Skin of body (tissue), 2 donors: ENCODE results near the gene SEMA5B. TPM values are rescaled to one million over a fixed set of nuclear protein-coding genes. Genes with fewer than 3 reads are reported as not detected.

ENCODE experiments used
- DNase-seq: peaks from one replicate; lab custom pipeline; 2025; lab: John Stamatoyannopoulos, UW
- total RNA-seq: library from RNA; depleted of rRNA; stranded (reverse); fragments of >200 nt; gene quantifications from one replicate; pipeline ENCODE4 v1.2.3, GENCODE V29; 2014

Gene SEMA5B
- total RNA-seq, 1 donor from 2014 or later = 8.6 TPM

GRCh38 chr3:122945230-122945629 lies 82.3 kb downstream of the SEMA5B start:
- DNase-seq = no peak

DNA sequence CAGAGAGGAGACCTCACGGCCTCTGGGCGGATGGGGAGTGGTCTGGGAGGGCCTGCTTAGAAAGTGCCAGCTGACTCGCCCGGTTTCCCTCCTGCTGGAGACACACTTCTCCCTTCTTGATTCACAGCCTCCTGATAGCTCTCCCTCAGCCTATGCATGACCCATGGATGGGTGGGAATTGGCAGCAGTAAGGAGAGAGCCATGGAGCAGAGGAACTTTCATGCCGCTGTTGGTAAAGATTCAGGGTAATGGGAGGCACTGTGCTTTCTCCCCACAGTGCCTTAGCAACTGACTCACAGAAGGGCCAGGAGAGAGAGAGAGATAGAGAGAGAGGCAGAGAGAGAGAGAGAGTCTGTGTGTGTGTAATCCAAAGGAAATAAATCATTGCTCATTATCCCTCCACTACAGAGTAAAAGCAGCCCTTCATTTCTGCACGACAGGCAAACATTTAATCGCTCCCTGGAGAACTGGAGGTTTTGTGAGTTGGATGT lies 82.8 kb downstream of the SEMA5B start:
- peak; percentile 56 for DNase-seq

DNA sequence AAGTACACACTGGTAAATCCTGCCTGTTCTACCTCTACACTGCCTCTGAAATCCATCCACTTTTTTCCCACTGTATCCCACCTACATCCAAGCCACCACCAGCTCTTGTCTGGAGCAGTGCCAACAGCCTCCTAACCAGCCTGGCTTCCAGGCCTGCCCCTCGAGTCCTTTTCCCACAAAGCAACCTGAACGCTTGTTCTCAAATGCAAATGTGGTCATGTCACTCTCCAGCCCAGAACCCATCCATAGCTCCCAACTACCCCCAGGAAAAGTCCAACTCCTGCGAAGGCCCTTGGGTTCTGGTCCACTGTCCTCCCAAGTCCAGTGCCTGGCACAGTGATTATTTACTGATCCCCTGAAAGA lies 83.8 kb downstream of the SEMA5B start:
- DNase-seq = no peak

- no peak for DNase-seq
These were observed 84.4 kb downstream of the SEMA5B start for GRCh38 chr3:122942937-122943827.

DNA sequence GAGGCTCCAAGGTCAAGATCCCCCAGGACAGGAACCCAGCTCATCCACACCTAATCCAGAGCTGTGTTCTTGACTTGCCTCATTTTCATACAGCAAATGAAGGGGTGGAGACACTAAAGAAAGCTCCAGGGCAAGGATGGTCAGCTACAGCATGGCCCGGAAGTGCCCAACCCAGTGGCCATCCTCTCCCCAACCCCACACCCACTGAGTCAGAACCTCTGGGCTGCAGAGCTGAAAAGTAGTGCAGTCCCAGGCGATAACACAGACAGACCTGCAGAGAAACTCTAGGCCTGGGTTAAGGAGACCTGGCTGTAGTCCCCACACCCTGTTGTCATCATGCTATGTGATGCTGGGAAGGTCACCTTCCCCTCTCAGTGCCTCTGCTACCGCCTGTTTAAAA lies 85.3 kb downstream of the SEMA5B start:
- DNase-seq = no peak

DNA sequence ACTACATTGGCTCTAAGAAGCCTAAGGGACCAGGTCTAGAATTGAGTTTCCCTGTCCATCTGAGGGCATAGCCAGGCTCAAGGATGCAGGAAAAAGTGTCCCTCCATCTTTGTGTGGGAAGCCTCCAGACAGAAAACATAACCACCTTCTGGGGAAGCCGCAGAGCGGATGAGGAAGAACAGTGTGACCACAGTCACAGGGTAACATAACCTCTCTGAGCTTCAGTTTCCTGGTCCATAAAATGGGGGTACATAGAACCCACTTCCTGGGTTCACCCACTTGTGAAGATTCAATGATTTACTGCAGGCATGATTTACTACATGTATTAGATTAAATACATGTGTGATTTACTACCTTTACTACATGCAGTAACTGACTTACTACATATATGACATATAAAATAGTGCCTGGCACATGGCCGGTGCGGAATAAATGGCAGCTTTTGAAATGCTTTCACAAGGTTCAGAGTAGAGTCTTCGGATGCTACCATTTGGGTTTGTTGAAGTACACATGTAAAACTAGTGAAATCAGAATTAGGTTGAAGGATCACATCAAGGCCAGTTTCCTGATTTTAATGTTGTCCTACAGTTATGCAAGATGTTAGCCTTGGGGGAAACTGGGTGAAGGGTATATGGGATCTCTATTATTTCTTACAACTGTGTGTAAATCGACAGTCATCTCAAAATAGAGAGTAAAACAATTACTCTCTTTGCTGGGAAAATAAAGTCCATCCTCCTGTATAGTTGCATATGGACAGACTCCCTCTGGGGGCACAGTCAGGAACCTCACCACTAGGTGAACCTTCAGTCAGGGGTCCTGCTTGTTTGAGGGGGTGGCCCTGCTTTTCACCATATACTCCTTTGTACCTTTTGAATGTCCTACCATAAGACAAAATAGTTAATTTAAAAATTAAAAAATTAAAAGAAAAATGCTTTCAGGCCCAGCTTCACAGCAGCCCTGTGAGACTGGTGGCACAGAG lies 86.0 kb downstream of the SEMA5B start:
- DNase-seq = no peak

GRCh38 chr3:122940628-122941086 lies 86.9 kb downstream of the SEMA5B start:
- peak; percentile 63 for DNase-seq

DNA sequence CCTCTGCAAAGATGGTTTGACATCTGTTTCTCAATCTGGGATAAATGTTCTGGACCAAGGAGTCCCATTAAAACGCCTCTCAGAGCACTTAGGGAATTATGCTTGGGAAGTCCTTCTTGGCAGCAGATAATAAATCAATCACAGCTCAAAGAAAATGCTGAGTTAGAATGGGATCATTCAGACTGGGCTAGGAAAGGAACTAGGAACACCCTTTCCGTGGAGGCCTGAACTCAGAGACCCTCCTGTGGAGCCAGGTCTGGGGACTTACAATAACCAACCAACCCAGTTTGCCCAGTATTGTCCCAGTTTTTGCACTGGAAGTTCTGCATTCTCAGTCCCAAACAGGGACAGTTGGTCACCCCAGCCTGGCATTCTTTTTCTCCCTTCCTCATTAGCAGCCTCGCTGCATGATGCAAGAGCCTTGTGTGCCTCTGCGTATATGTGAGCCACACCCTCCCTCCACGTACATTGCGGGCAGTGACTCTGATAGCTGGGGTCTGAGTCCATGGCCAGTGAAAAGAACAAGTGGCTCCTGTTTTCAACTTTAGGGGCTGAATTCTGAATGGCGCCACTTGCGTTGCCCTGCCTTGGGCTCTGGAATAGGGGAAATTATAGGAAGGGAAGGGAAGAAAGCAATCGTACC lies 88.7 kb downstream of the SEMA5B start:
- DNase-seq = no peak

DNA sequence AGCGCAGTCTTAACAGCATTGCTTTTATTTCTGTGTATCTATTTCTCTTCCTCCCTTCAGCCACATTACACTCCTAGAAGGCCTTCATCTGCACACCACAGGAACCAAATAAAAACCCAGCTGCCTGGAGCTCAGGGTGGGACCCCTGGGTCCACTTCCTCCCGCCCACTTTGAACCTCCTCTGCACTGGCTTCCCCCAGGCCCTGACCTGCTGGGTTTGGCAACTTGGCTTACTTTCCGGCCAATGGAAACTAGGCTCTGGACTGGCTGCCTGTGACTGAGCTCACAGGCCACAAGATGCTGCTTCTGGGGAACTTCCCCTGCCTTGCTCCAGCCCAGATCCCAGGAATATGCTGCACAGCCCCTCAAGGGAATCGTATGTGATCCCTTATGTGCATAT lies 89.8 kb downstream of the SEMA5B start:
- DNase-seq = no peak

DNA sequence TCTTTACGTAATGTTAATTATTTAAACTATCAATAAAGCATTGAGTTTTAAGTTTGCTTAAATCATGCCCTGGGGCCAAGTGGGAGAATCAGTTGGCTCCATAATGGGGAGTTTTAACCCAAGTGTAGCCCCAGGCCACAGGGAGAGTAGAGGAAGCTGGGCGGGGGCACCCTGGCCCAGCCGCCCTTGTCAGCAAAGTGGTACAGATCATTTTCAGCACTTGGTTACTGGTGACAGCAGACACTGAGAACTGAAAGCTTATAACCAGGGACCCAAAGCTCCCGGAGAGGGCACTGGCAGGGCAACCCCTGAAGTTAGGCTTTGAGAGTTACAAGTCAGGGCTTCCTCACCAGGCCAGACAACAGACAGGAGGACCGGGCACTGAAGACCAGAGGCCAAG lies 90.6 kb downstream of the SEMA5B start:
- DNase-seq = no peak

DNA sequence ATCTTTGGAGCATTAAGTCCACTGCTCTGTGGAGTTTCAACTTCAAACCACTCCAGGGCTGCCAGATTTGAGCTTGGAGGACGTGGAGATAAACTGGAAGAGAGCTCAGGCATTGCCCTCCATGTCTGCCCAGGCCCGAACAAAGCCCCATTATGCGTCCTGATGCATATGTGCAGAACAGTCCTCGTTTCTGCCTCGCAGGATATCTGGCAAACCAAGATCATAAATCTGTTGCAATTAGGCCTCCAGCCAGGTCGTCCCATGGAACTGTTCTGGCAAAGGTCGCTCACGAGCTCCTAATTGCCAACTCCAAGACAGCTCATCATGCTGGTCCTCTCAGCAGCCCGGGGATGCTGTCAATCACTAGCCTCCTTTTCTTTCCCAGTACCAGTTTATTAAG lies 91.2 kb downstream of the SEMA5B start:
- no peak for DNase-seq

DNA sequence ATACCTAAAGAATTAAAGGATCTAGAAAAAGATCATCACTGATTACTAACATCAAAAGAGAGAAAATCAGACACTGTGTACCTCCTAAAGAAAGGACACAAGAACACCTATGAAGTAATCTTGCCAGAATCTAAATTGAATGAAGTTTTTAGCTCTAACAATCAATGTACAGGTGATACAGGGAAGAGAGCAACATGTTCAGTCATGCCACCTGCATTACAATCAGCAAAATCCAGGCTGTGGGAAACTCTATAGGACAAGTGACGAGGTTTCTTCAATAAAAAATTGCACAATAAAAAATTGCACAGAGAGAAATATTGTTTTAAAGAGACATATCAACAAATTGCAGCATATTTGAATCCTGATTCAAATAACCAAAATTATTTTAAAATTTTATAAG lies 93.3 kb downstream of the SEMA5B start:
- DNase-seq = no peak

GRCh38 chr3:122932251-122932967 lies 95.2 kb downstream of the SEMA5B start:
- DNase-seq = no peak

- DNase-seq = no peak
These were observed 95.9 kb downstream of the SEMA5B start for GRCh38 chr3:122931636-122932035.

GRCh38 chr3:122930063-122930997 lies 97.2 kb downstream of the SEMA5B start:
- DNase-seq = no peak

DNA sequence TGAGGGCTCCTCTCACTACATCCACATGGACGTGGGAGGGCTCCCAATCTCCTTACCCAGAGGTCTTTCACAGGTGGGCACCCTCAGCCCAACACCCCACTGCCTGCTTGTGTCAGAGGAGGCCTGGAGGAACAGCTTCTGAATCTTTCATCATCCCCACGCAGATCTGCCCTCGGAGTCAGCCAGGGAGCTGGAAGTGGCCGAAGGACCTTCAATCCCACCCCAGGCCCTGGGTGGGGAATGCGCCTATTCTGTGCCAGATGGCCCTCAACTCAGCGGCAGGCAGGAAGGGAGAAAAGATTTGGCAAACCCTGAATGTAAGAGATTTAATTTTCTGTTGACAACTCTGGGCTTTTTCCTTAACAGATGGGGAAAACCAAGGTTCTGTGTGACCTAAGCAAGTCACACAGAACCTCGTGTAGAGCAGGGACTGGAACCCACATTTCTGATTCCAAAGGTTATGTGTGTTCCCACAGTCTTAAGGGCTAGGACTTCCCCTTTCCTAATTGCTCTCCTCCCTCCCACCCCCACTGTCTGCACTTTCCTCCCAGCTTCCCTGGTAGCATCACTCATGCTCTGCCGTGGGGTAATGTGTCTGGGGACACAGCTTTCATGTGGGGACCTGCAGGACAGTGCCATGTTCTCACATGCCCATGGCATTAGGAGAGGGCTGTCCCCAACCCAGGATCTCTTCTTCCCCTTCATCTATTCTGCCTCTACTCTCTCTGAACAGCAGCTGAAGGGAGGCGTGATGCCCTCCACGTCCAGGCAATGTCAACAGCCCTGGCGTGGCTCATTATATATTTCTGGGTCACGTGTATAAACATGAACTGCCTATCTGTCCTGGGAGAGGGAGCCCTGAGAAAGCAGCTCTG lies 98.1 kb downstream of the SEMA5B start:
- DNase-seq = no peak

DNA sequence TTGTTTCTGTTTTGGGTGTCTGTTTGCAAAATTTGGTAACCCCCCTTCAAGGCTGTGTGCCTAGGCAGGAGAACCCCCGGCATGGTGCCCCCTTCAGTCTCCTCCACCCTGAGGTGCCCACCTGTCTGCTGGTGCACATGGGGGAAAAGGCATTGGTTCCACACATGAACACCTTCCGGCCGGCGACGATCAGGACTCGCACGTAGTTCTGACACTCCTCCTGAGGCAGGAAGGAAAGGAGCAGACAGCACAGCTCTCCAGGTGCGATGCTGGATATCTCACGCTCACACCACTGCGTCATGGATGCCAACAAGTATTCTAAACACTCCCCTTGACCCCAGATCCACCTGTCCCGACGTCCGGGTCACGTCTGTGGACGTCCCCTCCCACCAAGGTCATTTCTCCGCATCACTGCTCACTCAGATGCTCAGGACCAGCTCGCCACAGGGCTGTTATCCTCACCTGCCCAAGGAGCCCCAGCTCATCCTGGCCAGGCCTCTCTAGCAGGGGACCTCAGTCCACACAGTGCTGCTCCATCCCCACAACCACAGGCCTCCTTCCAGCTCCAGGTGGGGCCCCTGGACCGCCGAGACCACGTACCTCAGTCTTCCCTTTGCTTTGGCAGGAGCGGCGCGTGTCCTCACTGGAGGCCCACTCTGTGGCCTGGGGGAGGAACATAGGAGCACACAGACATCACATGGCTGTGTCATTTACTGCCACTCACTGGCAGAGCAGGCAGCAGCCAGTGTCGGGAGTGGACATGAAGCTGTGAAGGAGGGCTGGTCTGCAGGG lies 99.0 kb downstream of the SEMA5B start:
- DNase-seq = no peak

GRCh38 chr3:122927726-122928125 lies 99.8 kb downstream of the SEMA5B start:
- DNase-seq = no peak
